OCI-LY1 (cell line): ENCODE measurements around the gene RAB13.

Experiments used
- EZH2 ChIP-seq: fragments of 200-600 bp; sonication (generic), shearing (Covaris generic); IDR thresholded peaks from 2 replicates; pipeline ENCODE4 v1.8.0; 2017; ENCODE audit warnings: borderline replicate concordance, mixed run types, mild to moderate bottlenecking, antibody characterized with exemption, low read length, moderate library complexity, mixed read lengths
- TF ChIP-seq, protein P1 (sequence below): fragments of 200-600 bp; sonication (generic), shearing (Covaris generic); IDR thresholded peaks from 2 replicates; pipeline ENCODE4 v1.5.1; 2017; ENCODE audit warnings: mild to moderate bottlenecking, antibody characterized with exemption, low read length, moderate library complexity, mixed read lengths

DNA sequence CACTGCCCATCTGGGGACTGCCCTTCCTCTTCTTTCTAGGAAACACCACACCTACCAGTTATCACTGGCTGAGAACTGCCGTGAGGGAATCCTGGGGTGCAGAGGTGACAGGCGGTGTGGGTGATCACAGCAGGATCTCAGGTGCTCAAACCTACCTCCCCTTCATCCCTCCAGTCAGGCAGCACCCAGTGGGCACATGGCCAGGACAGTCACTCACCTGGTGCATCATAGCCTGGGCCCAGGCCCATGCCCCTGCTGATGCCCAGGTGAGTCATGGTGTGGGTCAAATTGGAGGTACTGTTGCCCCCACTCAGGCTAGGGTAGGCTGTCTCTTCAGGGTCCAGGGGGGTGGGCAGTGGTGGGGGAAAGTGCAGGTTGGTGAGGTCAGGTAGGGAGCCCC, 34.3 kb downstream of the RAB13 start:
- TF ChIP-seq, protein P1, sequence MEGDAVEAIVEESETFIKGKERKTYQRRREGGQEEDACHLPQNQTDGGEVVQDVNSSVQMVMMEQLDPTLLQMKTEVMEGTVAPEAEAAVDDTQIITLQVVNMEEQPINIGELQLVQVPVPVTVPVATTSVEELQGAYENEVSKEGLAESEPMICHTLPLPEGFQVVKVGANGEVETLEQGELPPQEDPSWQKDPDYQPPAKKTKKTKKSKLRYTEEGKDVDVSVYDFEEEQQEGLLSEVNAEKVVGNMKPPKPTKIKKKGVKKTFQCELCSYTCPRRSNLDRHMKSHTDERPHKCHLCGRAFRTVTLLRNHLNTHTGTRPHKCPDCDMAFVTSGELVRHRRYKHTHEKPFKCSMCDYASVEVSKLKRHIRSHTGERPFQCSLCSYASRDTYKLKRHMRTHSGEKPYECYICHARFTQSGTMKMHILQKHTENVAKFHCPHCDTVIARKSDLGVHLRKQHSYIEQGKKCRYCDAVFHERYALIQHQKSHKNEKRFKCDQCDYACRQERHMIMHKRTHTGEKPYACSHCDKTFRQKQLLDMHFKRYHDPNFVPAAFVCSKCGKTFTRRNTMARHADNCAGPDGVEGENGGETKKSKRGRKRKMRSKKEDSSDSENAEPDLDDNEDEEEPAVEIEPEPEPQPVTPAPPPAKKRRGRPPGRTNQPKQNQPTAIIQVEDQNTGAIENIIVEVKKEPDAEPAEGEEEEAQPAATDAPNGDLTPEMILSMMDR, result no peak
- TF ChIP-seq EZH2, result no peak
